Right atrium auricular region (tissue), 2 donors: Measurements from ENCODE around the gene NKAIN4. TPM values are rescaled to one million over a fixed set of nuclear protein-coding genes. Genes with fewer than 3 reads are reported as not detected.

Experiments used
- DNase-seq: peaks from one replicate; pipeline ENCODE4 v3.0.0-alpha.2; 2019; ENCODE audit warnings: low spot score
- H3K27ac ChIP-seq, 2 donors: fragments of 200-600 bp; sonication (generic); 1 replicate in 1 of 2; 2 replicates in 1 of 2; pipeline ENCODE4 v1.5.1; 2016 to 2019
- H3K27me3 ChIP-seq, 2 donors: fragments of 200-600 bp; sonication (generic); one replicate each; pipeline versions ENCODE4 v1.5.1 to v1.6.0; 2017 to 2019
- H3K36me3 ChIP-seq: fragments of 200-600 bp; sonication (generic); one replicate; pipeline ENCODE4 v1.5.1; 2016
- H3K4me1 ChIP-seq, 2 donors: fragments of 200-600 bp; sonication (generic); one replicate each; pipeline versions ENCODE4 v1.5.1 to v1.6.0; 2017 to 2019
- H3K4me3 ChIP-seq, 2 donors: fragments of 200-600 bp; sonication (generic); 1 replicate in 1 of 2; 2 replicates in 1 of 2; pipeline ENCODE4 v1.5.1; 2017 to 2019; ENCODE audit warnings: mild to moderate bottlenecking in 1 of 2, moderate library complexity in 1 of 2
- H3K9me3 ChIP-seq, 2 donors: fragments of 200-600 bp; sonication (generic); one replicate each; pipeline ENCODE4 v1.5.1; 2019
- total RNA-seq, 2 donors: library from RNA; depleted of rRNA; stranded (reverse); fragments of >200 nt; gene quantifications; one replicate each; pipeline ENCODE4 v1.1.0, GENCODE V29; 2016
- TF ChIP-seq, protein P1 (sequence below), 2 donors: fragments of 200-600 bp; sonication (generic); IDR thresholded peaks; one replicate each; pipeline ENCODE4 v1.5.1; 2019; ENCODE audit warnings: antibody characterized with exemption in 2 of 2

NKAIN4 gene
- total RNA-seq, 2 donors from 2014 or later = not detected

DNA sequence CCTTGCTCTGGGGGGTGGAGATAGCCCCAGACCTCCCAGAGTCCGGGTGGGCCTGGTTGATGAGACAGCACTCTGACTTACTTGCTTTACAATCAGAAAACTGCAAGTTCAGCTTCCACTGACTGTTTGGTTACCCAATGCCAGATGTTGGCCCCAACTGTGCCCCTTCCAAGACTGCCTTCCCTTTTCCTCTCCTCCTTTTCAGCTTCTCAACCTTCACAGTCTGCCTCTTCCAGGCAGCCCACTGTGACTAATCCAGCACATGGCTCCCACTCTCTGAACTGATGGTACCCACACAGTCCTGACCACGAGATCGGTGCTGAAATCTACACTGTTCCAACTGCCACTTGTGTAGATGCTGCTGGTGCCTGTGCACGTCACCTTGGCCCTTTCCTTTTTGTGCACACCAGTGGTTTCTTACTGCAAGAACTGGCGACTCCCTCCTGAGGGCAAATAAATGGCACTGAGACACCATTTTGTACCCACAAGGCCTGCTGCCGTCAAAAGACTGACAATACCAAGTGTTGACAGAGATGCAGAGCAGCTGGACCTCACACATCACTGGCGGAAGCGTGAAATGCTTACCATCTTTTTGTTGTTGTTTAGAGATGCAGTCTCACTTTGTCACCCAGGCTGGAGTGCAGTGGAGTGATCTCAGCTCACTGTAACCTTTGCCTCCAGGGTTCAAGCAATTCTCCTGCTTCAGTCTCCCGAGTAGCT is 16.5 kb upstream of the NKAIN4 start:
- H3K27ac ChIP-seq = no peak overlapping the region
- DNase-seq = no peak
- TF ChIP-seq, protein P1, sequence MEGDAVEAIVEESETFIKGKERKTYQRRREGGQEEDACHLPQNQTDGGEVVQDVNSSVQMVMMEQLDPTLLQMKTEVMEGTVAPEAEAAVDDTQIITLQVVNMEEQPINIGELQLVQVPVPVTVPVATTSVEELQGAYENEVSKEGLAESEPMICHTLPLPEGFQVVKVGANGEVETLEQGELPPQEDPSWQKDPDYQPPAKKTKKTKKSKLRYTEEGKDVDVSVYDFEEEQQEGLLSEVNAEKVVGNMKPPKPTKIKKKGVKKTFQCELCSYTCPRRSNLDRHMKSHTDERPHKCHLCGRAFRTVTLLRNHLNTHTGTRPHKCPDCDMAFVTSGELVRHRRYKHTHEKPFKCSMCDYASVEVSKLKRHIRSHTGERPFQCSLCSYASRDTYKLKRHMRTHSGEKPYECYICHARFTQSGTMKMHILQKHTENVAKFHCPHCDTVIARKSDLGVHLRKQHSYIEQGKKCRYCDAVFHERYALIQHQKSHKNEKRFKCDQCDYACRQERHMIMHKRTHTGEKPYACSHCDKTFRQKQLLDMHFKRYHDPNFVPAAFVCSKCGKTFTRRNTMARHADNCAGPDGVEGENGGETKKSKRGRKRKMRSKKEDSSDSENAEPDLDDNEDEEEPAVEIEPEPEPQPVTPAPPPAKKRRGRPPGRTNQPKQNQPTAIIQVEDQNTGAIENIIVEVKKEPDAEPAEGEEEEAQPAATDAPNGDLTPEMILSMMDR (IDR thresholded peaks at IDR 0.05) = no peak

DNA sequence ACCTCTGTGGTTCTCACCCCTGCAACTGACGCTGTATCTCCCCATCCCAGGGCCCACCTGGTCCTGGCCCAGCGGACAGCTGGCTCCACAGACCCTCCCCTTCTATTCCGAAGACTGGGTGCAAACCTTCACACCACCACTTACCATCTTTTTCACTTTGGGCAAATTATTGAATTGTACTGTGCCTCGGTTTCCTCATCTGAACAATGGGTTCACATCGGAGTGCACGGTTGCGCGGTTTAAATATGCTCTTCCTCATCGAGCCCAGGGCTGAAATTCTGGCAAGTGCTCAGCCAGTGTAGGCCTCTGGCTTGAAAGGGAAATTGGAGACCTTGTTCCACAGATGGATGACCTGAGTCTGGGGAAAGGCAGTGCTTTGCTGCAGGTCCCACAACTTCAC is 15.5 kb upstream of the NKAIN4 start:
- Histone ChIP-seq H3K4me3 (no peak overlapping the region), H3K36me3 (no peaks in the 10 kb centered on the region), H3K4me1 (peaks cover 0 to 23% of the 10 kb centered on the region in 2 donors), H3K27ac (no peak overlapping the region), H3K9me3 (no peaks in the 10 kb centered on the region), H3K27me3 (no peaks in the 10 kb centered on the region)
- TF ChIP-seq, protein P1 (IDR thresholded peaks at IDR 0.05) = no peak
- no peak for DNase-seq

More for the DNA sequence above, 16.5 kb upstream of the NKAIN4 start:
- H3K4me1 ChIP-seq = peaks cover 0 to 23% of the 10 kb centered on the region in 2 donors
- no peaks in the 10 kb centered on the region for H3K9me3 ChIP-seq
- H3K27me3 ChIP-seq = no peaks in the 10 kb centered on the region
- no peaks in the 10 kb centered on the region for H3K36me3 ChIP-seq
- no peak overlapping the region for H3K4me3 ChIP-seq

DNA sequence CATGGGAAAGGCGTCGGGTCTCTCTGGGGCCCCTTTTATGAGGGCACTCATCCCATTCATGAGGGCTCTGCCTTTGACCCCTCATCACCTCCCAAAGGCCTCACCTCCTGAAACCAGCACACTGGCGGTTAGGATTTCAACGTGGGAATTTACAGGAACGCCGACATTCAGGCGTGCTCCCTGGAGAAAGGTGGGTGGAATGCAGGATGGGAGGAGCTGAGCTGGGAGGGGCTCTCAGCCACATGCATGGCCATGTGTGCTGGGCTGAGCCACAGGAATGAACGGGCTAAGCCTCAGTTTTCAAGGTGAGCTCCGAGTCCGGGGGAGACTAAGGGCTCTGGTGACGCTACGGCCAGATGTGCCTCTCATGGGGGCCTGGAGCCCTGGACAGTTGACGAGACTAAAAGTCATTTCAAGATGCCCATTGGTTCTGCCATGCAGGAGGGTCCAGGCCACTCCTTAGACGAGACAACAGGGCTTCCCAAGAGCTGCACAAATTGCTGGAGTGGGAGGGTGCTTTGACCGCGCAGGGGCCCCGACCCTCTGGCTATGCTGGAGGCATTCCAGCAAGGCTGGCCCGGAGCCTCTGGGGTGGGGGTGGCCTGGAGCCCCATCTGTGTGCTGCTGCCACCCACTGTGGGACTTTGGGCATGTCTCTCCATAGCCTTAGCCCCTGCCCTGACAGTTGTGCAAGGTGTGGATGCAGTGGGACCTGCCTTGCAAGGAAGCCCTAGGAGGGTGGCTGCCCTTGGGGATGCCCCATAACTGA is 14.6 kb upstream of the NKAIN4 start:
- Histone ChIP-seq H3K4me1 (peaks cover 0 to 14% of the 10 kb centered on the region in 2 donors), H3K27ac (no peak overlapping the region), H3K36me3 (no peaks in the 10 kb centered on the region), H3K4me3 (no peak overlapping the region), H3K27me3 (no peaks in the 10 kb centered on the region), H3K9me3 (no peaks in the 10 kb centered on the region)
- DNase-seq = no peak
- TF ChIP-seq, protein P1 (IDR thresholded peaks at IDR 0.05) = no peak

DNA sequence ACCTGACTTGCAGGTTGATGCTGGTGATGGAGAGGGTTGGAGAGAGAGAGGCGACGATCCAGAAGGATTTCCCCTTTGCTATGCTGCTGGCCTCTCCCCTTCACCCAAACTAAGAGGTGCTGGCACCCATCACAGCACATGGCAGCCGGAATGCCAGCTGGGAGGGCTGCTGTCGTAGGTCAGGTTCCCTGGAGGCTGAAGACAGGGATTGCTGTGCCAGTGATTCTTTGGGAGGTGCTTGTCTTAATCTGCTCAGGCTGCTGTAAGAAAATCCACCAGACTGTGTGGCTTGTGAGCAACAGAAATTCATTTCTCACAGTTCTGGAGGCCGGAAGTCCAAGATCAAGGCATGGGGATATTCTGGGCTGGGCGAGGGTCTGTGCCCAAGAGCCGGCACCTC is 14.0 kb upstream of the NKAIN4 start:
- no peak for DNase-seq
- TF ChIP-seq, protein P1 (IDR thresholded peaks at IDR 0.05) = no peak
- Histone ChIP-seq H3K9me3 (no peaks in the 10 kb centered on the region), H3K4me1 (peaks cover 0 to 8% of the 10 kb centered on the region in 2 donors), H3K36me3 (no peaks in the 10 kb centered on the region), H3K27me3 (no peaks in the 10 kb centered on the region), H3K4me3 (no peak overlapping the region), H3K27ac (no peak overlapping the region)

DNA sequence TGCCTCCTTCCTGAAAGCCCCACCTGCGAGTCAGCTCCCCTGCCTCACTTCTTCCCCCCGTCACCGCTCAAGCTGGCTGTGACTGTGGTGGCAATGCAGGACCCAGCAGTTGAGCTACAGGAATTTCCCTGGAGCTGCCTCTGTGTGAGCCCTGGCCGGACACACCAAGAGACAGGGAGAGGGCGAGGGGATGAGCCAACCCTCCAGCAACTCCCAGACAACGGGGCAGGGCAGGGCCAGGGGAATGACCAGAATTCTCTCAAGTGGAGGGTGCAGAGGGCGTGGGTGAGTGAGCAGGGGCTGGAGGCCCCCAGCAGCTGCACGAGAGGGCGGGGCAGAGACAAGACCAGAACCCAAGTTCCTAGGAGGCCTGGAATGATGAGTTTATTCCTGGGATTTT is 13.4 kb upstream of the NKAIN4 start:
- TF ChIP-seq, protein P1 (IDR thresholded peaks at IDR 0.05) = no peak
- no peaks in the 10 kb centered on the region for H3K27me3 ChIP-seq
- H3K4me3 ChIP-seq = no peak overlapping the region
- no peak overlapping the region for H3K27ac ChIP-seq
- peaks cover 0 to 6% of the 10 kb centered on the region in 2 donors for H3K4me1 ChIP-seq
- H3K36me3 ChIP-seq = no peaks in the 10 kb centered on the region
- DNase-seq = no peak
- no peaks in the 10 kb centered on the region for H3K9me3 ChIP-seq
